ENCODE data around the gene AGPAT1. TPM values are rescaled to one million over a fixed set of nuclear protein-coding genes. Genes with fewer than 3 reads are reported as not detected.

AGPAT1 gene
- total RNA-seq, 1 experiment from 2014 or later, result 58.9 TPM

GRCh38 chr6:32158052-32158451 is 17.8 kb downstream of the AGPAT1 start:
- Histone ChIP-seq H3K9me2 (ENCODE audit: insufficient read depth) (no peaks in the 10 kb centered on the region), H3K79me2 (ENCODE audit: low read depth) (peaks cover 25% of the 10 kb centered on the region), H3K27ac (no peak overlapping the region), H3K4me1 (replicated peaks; ENCODE audit: insufficient read depth) (peaks cover 10% of the 10 kb centered on the region), H4K20me1 (ENCODE audit: insufficient read depth) (0 out of 2 replicates have a peak, but pooled peaks cover 2% of the 10 kb centered on the region), H3K9me3 (ENCODE audit: insufficient read depth, low read depth) (no peaks in the 10 kb centered on the region), H3K36me3 (ENCODE audit: low read depth) (peaks cover 23% of the 10 kb centered on the region), H3F3A (ENCODE audit: insufficient read depth, low read depth) (peaks cover 12% of the 10 kb centered on the region; the same call in 1 of the 2 replicates), H3K4me3 (no peak overlapping the region), H2AFZ (no peak overlapping the region), H3K27me3 (ENCODE audit: insufficient read depth, low read depth) (no peaks in the 10 kb centered on the region), H3K4me2 (no peak overlapping the region)
- no peak for TF ChIP-seq CTCF (conservative IDR thresholded peaks at IDR 0.05)
- TF ChIP-seq EZH2 (IDR thresholded peaks at IDR 0.05; ENCODE audit: low read depth), result no peak
- POLR2A ChIA-PET (ENCODE audit: unreplicated experiment), result interaction anchor here (0.7 kb wide), 1 partner anchor 103 kb away, joined by 6 read pairs; no protein-coding TSS in a partner anchor
- no peak for DNase-seq
- BruUV-seq (replicated peaks), result no TSS peak
- intact Hi-C loops (cut with micrococcal nuclease; ENCODE audit: unreplicated experiment), result no loop called here
- CTCF ChIA-PET, result no interaction called here

- no peak overlapping the region for H3K4me2 ChIP-seq
- CTCF ChIA-PET, result no interaction called here
- TF ChIP-seq EZH2 (IDR thresholded peaks at IDR 0.05; ENCODE audit: low read depth) (no peak), CTCF (conservative IDR thresholded peaks at IDR 0.05) (no peak)
- H3K4me3 ChIP-seq, result no peak overlapping the region
- peaks cover 16% of the 10 kb centered on the region; the same call in 1 of the 2 replicates for H3F3A ChIP-seq (ENCODE audit: insufficient read depth, low read depth)
- H3K9me2 ChIP-seq (ENCODE audit: insufficient read depth), result no peaks in the 10 kb centered on the region
- intact Hi-C loops (cut with micrococcal nuclease; ENCODE audit: unreplicated experiment), result no loop called here
- no peaks in the 10 kb centered on the region for H3K27me3 ChIP-seq (ENCODE audit: insufficient read depth, low read depth)
- H3K79me2 ChIP-seq (ENCODE audit: low read depth), result peaks cover 35% of the 10 kb centered on the region
- H2AFZ ChIP-seq, result no peak overlapping the region
- H3K27ac ChIP-seq, result no peak overlapping the region
- BruUV-seq (replicated peaks), result no TSS peak
- POLR2A ChIA-PET (ENCODE audit: unreplicated experiment), result no interaction called here
- no peaks in the 10 kb centered on the region for H3K9me3 ChIP-seq (ENCODE audit: insufficient read depth, low read depth)
- no peak for DNase-seq
- 0 out of 2 replicates have a peak, but pooled peaks cover 2% of the 10 kb centered on the region for H4K20me1 ChIP-seq (ENCODE audit: insufficient read depth)
- H3K4me1 ChIP-seq (replicated peaks; ENCODE audit: insufficient read depth), result peaks cover 17% of the 10 kb centered on the region
- H3K36me3 ChIP-seq (ENCODE audit: low read depth), result peaks cover 23% of the 10 kb centered on the region
Observed at GRCh38 chr6:32156891-32157290, 19.0 kb downstream of the AGPAT1 start.

- peak; percentile 72 to 74 for DNase-seq
- peak overlapping the region; percentile 82; the same call in 1 of the 2 replicates for H2AFZ ChIP-seq
- POLR2A ChIA-PET (ENCODE audit: unreplicated experiment), result interaction anchor here (0.6 to 0.7 kb wide), 3 partner anchors 8 to 195 kb away, joined by 4 to 6 read pairs (median 4); partner anchors contain the start of gene ATF6B
- peak; percentile 70 for TF ChIP-seq CTCF (conservative IDR thresholded peaks at IDR 0.05)
- TF ChIP-seq EZH2 (IDR thresholded peaks at IDR 0.05; ENCODE audit: low read depth), result no peak
- H3K4me3 ChIP-seq, result peak overlapping the region; percentile 77
- peak overlapping the region; percentile 98 for H3K4me2 ChIP-seq
- H3K27ac ChIP-seq, result peak overlapping the region; percentile 96
- peaks cover 23% of the 10 kb centered on the region for H3K36me3 ChIP-seq (ENCODE audit: low read depth)
- intact Hi-C loops (cut with micrococcal nuclease; ENCODE audit: unreplicated experiment), result loop anchor here (1.0 to 2.0 kb wide), 4 partner anchors 22 to 41 kb away; partner anchors contain the start of genes AGPAT1 and FKBPL
- CTCF ChIA-PET, result no interaction called here
- H3K4me1 ChIP-seq (replicated peaks; ENCODE audit: insufficient read depth), result peaks cover 18% of the 10 kb centered on the region
- no peaks in the 10 kb centered on the region for H3K27me3 ChIP-seq (ENCODE audit: insufficient read depth, low read depth)
- peaks cover 16% of the 10 kb centered on the region; the same call in 1 of the 2 replicates for H3F3A ChIP-seq (ENCODE audit: insufficient read depth, low read depth)
- no TSS peak for BruUV-seq (replicated peaks)
- 0 out of 2 replicates have a peak, but pooled peaks cover 2% of the 10 kb centered on the region for H4K20me1 ChIP-seq (ENCODE audit: insufficient read depth)
- H3K79me2 ChIP-seq (ENCODE audit: low read depth), result peaks cover 35% of the 10 kb centered on the region
- H3K9me2 ChIP-seq (ENCODE audit: insufficient read depth), result no peaks in the 10 kb centered on the region
- no peaks in the 10 kb centered on the region for H3K9me3 ChIP-seq (ENCODE audit: insufficient read depth, low read depth)
Observed at GRCh38 chr6:32154514-32155161, 21.2 kb downstream of the AGPAT1 start.
